ENCODE results near the gene PLXNA2. TPM values are rescaled to one million over a fixed set of nuclear protein-coding genes. Genes with fewer than 3 reads are reported as not detected.

The PLXNA2 gene
- total and polyA plus RNA-seq, 2 donors (not counting 3 experiments of a cell fraction or from before 2014, with no cell fraction given) = 42.6 to 229 TPM

DNA sequence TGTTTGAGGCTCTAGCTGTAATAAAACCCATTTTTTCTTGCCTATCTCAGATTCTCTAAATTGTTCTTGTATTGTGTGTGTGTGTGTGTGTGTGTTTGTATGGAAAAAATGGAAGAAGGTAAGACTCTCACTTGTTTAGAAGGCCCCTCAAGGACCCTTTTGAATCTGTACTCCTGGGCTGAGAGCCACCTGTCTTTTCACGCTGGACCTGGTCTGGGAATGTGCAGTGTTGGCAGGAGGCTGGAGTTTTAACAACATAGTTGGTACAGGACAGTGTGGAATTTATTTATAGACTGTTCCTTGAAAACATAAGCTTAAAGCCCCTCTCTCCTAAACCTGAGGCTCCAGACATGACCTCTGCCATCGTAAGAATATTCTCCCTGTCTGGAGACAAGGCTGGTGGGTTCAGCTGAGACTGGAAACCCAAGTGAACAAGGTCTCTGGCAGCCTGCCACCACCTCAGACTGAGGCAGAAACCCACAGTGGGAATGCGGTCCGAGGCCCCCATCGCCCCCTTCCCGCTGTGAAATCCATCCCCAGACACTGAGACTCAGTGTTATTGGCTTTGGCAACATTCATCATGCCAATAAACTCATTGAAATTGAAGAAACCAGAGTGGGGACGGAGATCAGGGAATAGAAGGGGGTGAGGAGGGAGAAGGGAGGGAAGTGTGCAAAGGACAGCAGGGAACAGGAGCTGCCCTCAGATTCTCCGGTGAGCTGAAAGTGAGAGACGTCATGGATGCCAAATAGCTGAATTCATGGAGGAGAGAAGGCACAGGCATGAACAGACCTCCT lies 24.6 kb upstream of the PLXNA2 start:
- no peak overlapping the region for H3K9ac ChIP-seq (replicated peaks; ENCODE audit: extremely low read depth, insufficient read depth, low read length)
- no peak for FAIRE-seq
- no peaks in the 10 kb centered on the region for H3K9me1 ChIP-seq (replicated peaks; ENCODE audit: control insufficient read depth, extremely low read depth, insufficient read depth, low read length)
- no peak overlapping the region for H3K27ac ChIP-seq (ENCODE audit: insufficient read depth, low read depth, low read length)
- no TSS peak for BruUV-seq (replicated peaks)
- intact Hi-C loops (cut with micrococcal nuclease) (no loop called here), dilution Hi-C loops (cut with MboI; ENCODE audit: extremely low pct_ligation_motif_present, low sequenced_read_pairs) (no loop called here)
- H3K79me2 ChIP-seq (ENCODE audit: control insufficient read depth, insufficient read depth, low read length) = no peaks in the 10 kb centered on the region
- H3K4me1 ChIP-seq (ENCODE audit: control insufficient read depth, extremely low read depth, insufficient read depth, low read length) = no peaks in the 10 kb centered on the region
- no peak overlapping the region for H3K4me2 ChIP-seq (ENCODE audit: insufficient read depth, low read length)
- no peaks in the 10 kb centered on the region for H3K9me3 ChIP-seq (replicated peaks; ENCODE audit: control insufficient read depth, insufficient read depth, low read length)
- no peaks in the 10 kb centered on the region for H3K36me3 ChIP-seq (ENCODE audit: control insufficient read depth in 2 of 2, extremely low read depth in 1 of 2, insufficient read depth in 2 of 2, low read length in 2 of 2)
- DNase-seq (ENCODE audit: low read depth, low spot score) = no peak
- TF ChIP-seq MAX (IDR thresholded peaks at IDR 0.05; ENCODE audit: insufficient read depth, insufficient read length) (no peak), MYC (IDR thresholded peaks at IDR 0.05; ENCODE audit: low read depth, low read length) (no peak), POLR2A (IDR thresholded peaks at IDR 0.05; ENCODE audit: low read depth, low read length) (no peak), POLR2AphosphoS5 (IDR thresholded peaks at IDR 0.05; ENCODE audit: insufficient read depth, low read depth, low read length) (no peak), GATA2 (IDR thresholded peaks at IDR 0.05; ENCODE audit: insufficient read depth, insufficient read length, low read depth, low read length) (no peak), FOS (IDR thresholded peaks at IDR 0.05; ENCODE audit: borderline replicate concordance, insufficient read depth, low read length) (no peak), EZH2 (IDR thresholded peaks at IDR 0.05; ENCODE audit: borderline replicate concordance, low read depth, low read length, severe bottlenecking) (no peak), CTCF (IDR thresholded peaks at IDR 0.05; ENCODE audit: extremely low read depth in 1 of 2, insufficient read depth in 1 of 2, low read depth in 1 of 2, low read length in 2 of 2) (no peak), JUN (IDR thresholded peaks at IDR 0.05; ENCODE audit: borderline replicate concordance, insufficient read depth, insufficient read length, low read depth) (no peak)
- H3K4me3 ChIP-seq (replicated peaks in 1 of 3; ENCODE audit: insufficient read depth in 1 of 3, low read depth in 1 of 3, low read length in 3 of 3) = no peak overlapping the region
- H3K27me3 ChIP-seq (ENCODE audit: control insufficient read depth in 2 of 2, insufficient read depth in 2 of 2, low read length in 2 of 2) = peaks cover 33 to 83% of the 10 kb centered on the region in 2 experiments
- no peak overlapping the region for H2AFZ ChIP-seq (ENCODE audit: low read depth, low read length)
- no peaks in the 10 kb centered on the region for H4K20me1 ChIP-seq (replicated peaks; ENCODE audit: control insufficient read depth, extremely low read depth, insufficient read depth, low read length)
- POLR2A ChIA-PET = no interaction called here
- CTCF ChIA-PET = interaction anchor here (0.5 to 1.7 kb wide), 3 partner anchors 8 to 939 kb away, joined by 3 to 7 read pairs (median 4); no protein-coding TSS in a partner anchor
